GM12891 (cell line): ENCODE results near the gene SLC10A2.

ENCODE experiments used
- DNase-seq: peaks from one replicate; pipeline ENCODE4 v3.0.0; 2011; ENCODE audit warnings: low spot score; ENCODE audit not compliant: insufficient read length
- FAIRE-seq: peaks from 2 replicates; lab custom pipeline; 2011; peaks lifted over from hg19 to GRCh38; lab: Jason Lieb, UNC
- PAX5 ChIP-seq: IDR thresholded peaks from 2 replicates; pipeline ENCODE4 v1.6.1; 2011; ENCODE audit warnings: low read length, moderate library complexity, mild to moderate bottlenecking; ENCODE audit not compliant: insufficient read depth, severe bottlenecking
- POLR2A ChIP-seq: IDR thresholded peaks from 2 replicates; pipeline ENCODE4 v1.6.1; 2011; ENCODE audit warnings: low read depth, low read length, control low read depth
- POLR2AphosphoS5 ChIP-seq: IDR thresholded peaks from 2 replicates; pipeline ENCODE4 v1.6.1; 2011; ENCODE audit warnings: low read depth, low read length, control low read depth
- POU2F2 ChIP-seq: IDR thresholded peaks from 2 replicates; pipeline ENCODE4 v1.6.1; 2011; ENCODE audit warnings: low read depth, mild to moderate bottlenecking, control low read depth, low read length, moderate library complexity
- SPI1 ChIP-seq: IDR thresholded peaks from 2 replicates; pipeline ENCODE4 v1.6.1; 2011; ENCODE audit warnings: low read depth, low read length, control low read depth
- TAF1 ChIP-seq: IDR thresholded peaks from 2 replicates; pipeline ENCODE4 v1.6.1; 2011; ENCODE audit warnings: low read depth, low read length, control low read depth

SLC10A2 gene

DNA sequence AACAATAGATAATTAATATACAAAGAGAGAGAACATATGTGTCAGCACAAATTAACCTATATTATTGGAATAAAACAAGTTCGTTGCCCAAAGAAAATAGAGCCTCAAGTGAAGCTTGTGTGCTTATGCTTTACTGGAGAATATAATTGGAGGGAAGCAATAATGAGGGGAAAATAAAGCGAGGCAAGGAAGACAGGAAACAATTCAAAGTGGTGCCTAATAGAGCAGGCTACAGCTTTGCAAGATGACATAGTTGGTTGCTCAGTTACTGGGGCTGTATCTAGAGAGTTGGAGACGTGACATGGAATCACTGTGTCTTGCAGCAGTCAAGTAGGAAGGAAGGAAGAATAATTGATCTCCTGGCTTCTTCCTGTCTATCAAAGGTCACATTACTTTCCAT, 21.1 kb upstream of the SLC10A2 start:
- FAIRE-seq (no peak), DNase-seq (no peak)
- TF ChIP-seq POLR2AphosphoS5 (no peak), POU2F2 (no peak), POLR2A (no peak), SPI1 (no peak), TAF1 (no peak), PAX5 (no peak)

DNA sequence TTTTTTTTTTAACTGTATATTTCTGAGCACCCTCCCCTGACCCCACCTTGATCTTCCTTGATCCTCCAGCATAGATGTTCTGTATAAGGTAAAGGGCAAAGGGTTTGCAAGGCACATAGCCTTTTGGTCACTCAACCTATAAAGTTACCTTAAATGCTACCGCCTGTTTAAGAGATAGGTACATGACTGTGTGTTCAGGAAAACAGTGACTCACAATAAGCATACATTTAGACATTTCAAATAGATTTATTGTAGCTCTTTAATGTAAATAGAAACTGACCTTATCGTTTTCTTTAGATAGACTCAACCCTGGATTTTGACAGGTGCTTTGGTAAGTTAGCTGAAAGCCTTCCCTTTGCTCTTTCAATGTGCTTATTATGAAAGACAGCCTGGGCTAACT, 15.2 kb upstream of the SLC10A2 start:
- TF ChIP-seq POU2F2 (no peak), TAF1 (no peak), PAX5 (no peak), SPI1 (no peak), POLR2AphosphoS5 (no peak), POLR2A (no peak)
- FAIRE-seq (peak; percentile 43), DNase-seq (no peak)

DNA sequence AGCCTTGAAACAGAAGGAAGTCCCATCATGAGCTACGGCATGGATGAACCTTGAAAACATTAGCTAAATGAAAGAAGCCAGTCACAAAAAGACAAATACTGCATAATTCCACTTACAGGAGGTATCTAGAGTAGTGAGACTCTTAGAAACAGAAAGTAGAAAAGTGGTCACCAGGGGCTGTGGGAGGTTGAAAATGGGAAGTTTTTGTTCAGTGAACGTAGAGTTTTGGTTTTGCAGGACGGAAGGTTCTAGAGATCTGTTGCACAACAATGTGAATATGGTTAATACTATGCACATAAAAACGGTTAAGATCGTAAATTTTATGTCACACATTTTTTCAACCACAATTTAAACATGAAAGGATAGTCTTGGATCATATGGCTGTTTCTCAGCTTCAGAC, 11.9 kb upstream of the SLC10A2 start:
- FAIRE-seq (no peak), DNase-seq (no peak)
- TF ChIP-seq PAX5 (no peak), POLR2A (no peak), SPI1 (no peak), TAF1 (no peak), POU2F2 (no peak), POLR2AphosphoS5 (no peak)

DNA sequence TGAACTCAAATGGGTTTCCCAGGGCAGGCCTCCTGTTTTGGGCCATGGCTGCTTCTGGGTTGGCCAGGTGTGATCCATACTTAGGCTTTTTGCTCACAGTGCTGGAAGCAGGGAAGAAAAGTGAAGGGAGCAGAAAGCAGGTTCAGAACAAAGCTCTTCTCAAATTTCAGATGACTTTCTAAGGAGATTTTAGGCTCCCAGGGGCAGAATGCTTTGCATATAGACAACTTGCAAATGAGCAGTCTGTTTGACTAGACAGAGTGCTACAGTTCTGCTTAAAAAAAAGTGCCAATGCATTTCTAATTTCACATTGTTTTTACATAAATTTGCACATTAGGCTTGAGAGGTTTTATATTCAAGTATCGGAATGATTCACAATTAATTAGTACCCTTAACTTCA, 2.6 kb upstream of the SLC10A2 start:
- DNase-seq (no peak), FAIRE-seq (no peak)
- TF ChIP-seq PAX5 = no peak
- TF ChIP-seq POU2F2 = no peak
- TF ChIP-seq TAF1 = no peak
- TF ChIP-seq POLR2A = no peak
- no peak for TF ChIP-seq POLR2AphosphoS5
- no peak for TF ChIP-seq SPI1

DNA sequence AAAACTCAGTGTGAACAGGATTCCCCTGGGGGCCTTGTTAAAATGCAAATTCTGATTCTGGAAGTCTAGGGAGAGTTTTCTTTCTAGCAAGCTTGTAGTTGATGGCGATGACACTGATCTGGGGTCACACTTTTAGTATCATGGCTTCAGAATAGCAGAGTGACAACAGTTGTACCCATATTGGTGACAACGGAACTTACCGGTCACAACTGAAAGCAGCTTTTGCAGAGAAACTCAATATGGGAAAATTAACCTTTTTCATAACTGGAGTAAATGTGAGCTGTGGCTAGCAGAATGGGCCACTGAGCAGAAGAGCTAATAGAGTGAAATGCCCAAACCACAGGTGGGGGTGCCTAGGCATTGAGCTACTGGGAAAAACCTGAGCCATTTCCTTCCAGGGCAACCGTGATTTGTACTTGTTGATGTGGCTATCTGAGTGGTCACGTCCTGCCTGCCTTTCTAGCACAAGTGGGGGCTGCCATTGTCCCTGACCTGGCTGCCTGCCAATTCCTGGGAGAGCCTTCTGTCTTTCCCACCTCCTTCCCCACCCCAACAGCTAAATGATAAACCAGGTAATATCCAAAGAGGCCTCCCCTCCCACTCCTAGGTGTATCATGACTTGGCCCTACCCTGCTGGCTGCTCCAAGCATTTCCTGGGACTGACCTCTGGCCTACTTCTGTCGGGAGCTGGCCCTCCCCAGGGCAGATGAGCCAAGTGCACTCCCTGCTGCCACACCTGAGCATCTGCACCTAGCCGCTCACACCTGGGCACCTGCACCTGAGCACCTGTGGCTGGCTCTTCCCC, 1.7 kb upstream of the SLC10A2 start:
- peak; percentile 50 for FAIRE-seq
- TF ChIP-seq POU2F2 (no peak), POLR2A (no peak), PAX5 (no peak), TAF1 (no peak), SPI1 (no peak), POLR2AphosphoS5 (no peak)
- no peak for DNase-seq

DNA sequence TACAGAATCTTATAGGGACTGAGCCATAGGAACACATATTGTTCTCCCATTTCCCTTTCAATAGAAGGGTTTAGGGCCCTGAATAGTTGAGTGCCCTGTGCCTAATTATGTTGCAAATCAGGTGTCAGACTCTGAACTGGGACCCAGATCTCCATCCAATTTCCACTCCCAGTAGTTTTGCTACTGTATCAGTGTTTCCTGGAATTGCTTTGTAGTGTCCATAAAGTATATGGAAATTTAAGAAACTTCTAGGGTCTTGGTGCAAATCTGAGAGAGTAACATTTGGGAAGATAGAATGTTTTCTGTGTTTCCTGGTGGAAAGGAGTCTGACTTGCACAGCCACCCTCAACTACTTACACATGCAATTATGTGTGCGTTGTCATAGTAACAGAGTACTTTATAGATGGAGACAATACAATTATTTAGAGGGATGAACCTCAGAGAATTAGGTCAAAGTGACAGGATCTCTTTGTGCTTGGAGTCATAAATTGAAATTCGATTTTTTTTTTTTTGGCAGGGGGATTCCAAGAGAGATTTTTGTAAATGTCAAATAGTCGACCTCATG, 646 bp upstream of the SLC10A2 start:
- TF ChIP-seq TAF1 (no peak), PAX5 (no peak), POU2F2 (no peak), POLR2A (no peak), POLR2AphosphoS5 (no peak), SPI1 (no peak)
- DNase-seq = no peak
- no peak for FAIRE-seq

DNA sequence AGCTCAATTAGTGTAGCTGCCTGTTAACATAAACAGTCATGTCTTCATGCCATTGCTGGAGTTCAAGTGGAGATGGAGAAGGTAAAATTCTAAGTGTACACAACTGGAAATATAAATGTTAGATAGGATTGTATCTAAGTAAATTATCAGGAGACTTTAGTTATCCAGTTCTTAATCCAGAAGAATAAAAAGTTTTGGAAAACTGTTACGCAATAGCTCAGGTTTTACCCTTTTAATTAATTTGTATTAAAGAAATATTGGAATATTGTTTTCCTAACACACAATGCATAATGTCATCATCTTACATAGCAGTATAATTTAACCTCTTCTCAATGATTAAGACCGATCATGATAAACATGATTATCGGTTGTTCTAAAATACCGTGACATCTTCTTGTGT, 2.8 kb downstream of the SLC10A2 start:
- DNase-seq (no peak), FAIRE-seq (no peak)
- TF ChIP-seq TAF1 (no peak), POU2F2 (no peak), PAX5 (no peak), SPI1 (no peak)

DNA sequence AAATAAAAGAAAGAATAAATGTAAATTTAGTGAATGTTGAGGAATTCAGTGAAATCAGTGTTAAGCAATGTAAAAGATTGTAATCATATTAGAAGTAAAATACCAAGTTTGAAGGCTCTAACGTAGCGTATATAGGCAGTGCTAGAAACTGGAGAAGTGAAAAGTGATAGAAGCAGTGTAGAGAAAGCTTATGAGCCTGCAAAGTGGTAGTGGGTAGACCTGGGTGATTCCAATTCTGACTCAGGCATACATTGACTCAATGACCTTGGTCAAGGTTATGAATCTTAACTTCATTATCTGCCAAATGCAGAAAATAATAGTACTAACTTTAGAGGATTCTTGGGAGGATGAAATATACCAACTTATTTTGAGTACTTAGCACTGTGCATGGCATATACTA, 4.1 kb downstream of the SLC10A2 start:
- TF ChIP-seq POLR2A (no peak), TAF1 (no peak), PAX5 (no peak), POLR2AphosphoS5 (no peak), SPI1 (no peak), POU2F2 (no peak)
- FAIRE-seq (no peak), DNase-seq (no peak)

DNA sequence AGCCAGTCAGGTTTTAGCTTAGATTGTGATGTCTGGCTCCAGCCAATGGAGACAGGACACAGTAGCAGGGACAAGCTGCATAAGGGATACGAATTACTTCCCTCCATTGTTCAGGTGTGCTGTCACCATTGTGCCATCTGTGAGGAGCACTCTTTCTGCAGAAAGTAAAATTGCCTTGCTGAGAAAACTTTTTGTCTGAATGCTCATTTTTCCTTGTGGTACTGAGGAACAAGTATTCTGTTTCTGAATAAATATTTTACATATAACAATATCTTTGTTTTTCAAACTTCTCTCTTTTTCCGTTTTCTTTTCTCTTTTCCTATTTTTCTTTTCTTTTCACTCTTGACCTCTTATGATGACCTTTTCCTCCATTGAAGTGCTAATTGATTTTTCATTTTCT, 10.2 kb downstream of the SLC10A2 start:
- DNase-seq (no peak), FAIRE-seq (no peak)
- no peak for TF ChIP-seq POU2F2
- TF ChIP-seq TAF1 = no peak
- no peak for TF ChIP-seq SPI1
- TF ChIP-seq POLR2A = no peak
- no peak for TF ChIP-seq POLR2AphosphoS5

DNA sequence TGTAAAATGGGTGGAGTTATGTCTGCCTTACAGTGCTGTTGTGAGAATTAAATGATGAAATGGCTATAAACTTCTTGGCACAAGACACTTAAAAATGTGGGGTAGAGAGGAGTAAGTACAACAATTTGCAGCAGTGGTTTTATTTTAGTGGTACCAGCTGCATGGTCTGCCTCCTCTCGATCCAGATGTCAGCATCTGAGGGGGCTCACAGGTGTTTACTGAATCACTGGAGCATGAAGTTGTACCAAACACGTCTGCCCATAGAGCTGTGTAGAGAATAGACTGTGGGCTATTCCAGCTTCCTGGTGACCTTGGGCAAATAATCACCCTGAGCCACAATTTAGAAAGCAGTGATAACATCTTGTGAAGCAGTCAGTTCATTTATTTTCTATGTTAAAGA, 11.1 kb downstream of the SLC10A2 start:
- FAIRE-seq (no peak), DNase-seq (no peak)
- TF ChIP-seq POLR2AphosphoS5 (no peak), TAF1 (no peak), SPI1 (no peak), POU2F2 (no peak), PAX5 (no peak), POLR2A (no peak)

DNA sequence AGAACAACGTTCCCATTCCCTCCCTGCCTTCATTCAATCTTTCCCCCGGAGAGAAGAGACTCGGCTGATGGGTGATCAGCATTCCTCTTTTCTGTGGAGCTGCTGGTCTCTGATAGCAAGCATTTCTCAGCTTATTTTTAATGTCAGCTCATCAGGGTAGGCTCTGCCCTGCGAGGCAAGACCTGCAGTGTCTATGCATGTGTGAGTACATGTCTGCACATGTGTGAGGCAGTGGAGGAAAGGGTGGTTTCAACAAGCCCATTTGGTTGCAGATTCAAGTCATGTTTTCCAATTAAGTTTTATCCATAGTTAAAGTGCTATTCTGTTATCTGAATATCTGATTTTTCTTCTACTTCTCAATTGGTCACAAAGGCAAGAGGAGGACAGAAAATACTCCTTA, 19.5 kb downstream of the SLC10A2 start:
- FAIRE-seq (no peak), DNase-seq (no peak)
- TF ChIP-seq SPI1 (no peak), PAX5 (no peak), POU2F2 (no peak), POLR2A (no peak), POLR2AphosphoS5 (no peak), TAF1 (no peak)
